GM19468 (cell line): ENCODE data around the gene GPR12.

Experiments
- ATAC-seq: cut with Tn5 transposase; IDR thresholded peaks from one replicate; pipeline ENCODE4 v1.9.1; 2021; ENCODE audit warnings: mild to moderate bottlenecking, moderate library complexity, moderate number of reproducible peaks; ENCODE audit not compliant: unreplicated experiment; ENCODE audit errors: extremely low read depth

Gene GPR12

GRCh38 chr13:26707122-26708006, 53.2 kb downstream of the GPR12 start:
- ATAC-seq: no peak

DNA sequence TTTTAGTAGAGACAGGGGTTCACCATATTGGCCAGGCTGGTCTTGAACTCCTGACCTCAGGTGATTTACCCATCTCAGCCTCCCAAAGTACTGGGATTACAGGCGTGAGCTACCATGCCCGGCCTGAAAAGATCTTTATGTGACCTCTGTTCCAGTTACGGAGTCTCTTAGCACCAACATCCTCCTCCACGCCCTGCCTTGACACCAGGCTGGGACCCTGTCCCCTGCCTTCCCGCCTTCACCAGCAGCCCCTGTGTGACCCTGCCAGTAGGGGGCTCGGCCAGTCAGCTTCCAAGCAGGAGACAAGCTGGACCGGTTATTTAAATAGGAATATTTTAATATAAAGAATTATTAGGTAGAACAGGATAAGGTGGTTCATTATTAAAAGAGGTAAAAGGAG, 54.2 kb downstream of the GPR12 start:
- no peak for ATAC-seq

DNA sequence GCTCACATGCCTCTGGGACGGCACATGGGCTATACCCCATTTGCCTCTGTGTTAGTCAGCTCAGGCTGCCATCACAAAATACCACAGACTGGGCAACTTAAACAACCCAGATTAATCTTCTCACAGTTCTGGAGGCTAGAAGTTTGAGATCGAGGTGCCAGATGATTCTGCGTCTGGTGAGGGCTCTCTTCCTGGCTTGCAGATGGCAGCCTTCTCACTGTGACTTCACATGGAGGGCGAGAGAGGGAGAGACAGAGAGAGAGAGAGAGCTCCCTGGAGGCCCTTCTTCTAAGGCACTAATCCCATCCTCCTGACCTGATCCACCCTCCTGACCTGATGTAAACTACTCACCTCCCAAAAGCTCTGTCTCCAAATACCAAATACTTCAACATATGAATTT, 55.0 kb downstream of the GPR12 start:
- no peak for ATAC-seq
